Urothelium cell line (cell line): ENCODE measurements around the gene SHISAL2A.

Experiments
- DNase-seq: peaks from one replicate; pipeline ENCODE4 v3.0.0; 2011; ENCODE audit warnings: low spot score, mixed read lengths
- FAIRE-seq: peaks from 2 replicates; lab custom pipeline; 2011; peaks lifted over from hg19 to GRCh38; lab: Jason Lieb, UNC

Gene SHISAL2A

GRCh38 chr1:52615489-52616042, 17.4 kb upstream of the SHISAL2A start:
- DNase-seq (no peak), FAIRE-seq (no peak)

- FAIRE-seq (no peak), DNase-seq (no peak)
Observed at GRCh38 chr1:52621950-52622349, 11.0 kb upstream of the SHISAL2A start.

GRCh38 chr1:52623812-52624211, 9.2 kb upstream of the SHISAL2A start:
- DNase-seq, result no peak
- no peak for FAIRE-seq

- FAIRE-seq (no peak), DNase-seq (no peak)
Observed at GRCh38 chr1:52627028-52627427, 5.9 kb upstream of the SHISAL2A start.

- FAIRE-seq (no peak), DNase-seq (no peak)
Observed at GRCh38 chr1:52628614-52629324, 4.2 kb upstream of the SHISAL2A start.

- FAIRE-seq (no peak), DNase-seq (peak; percentile 44)
Observed at GRCh38 chr1:52629325-52629643, 3.7 kb upstream of the SHISAL2A start.

GRCh38 chr1:52629667-52630066, 3.3 kb upstream of the SHISAL2A start:
- FAIRE-seq, result no peak

GRCh38 chr1:52631759-52632331, 1.1 kb upstream of the SHISAL2A start:
- DNase-seq (no peak), FAIRE-seq (no peak)

More at GRCh38 chr1:52629667-52630066, 3.3 kb upstream of the SHISAL2A start:
- DNase-seq, result no peak

GRCh38 chr1:52633291-52633754, 355 bp downstream of the SHISAL2A start:
- DNase-seq (no peak), FAIRE-seq (no peak)

- DNase-seq (no peak), FAIRE-seq (no peak)
Observed at GRCh38 chr1:52634111-52634510, 1.1 kb downstream of the SHISAL2A start.

- DNase-seq (no peak), FAIRE-seq (no peak)
Observed at GRCh38 chr1:52635321-52636089, 2.5 kb downstream of the SHISAL2A start.

- no peak for DNase-seq
- no peak for FAIRE-seq
Observed at GRCh38 chr1:52636721-52637695, 4.0 kb downstream of the SHISAL2A start.

GRCh38 chr1:52637946-52638345, 5.0 kb downstream of the SHISAL2A start:
- no peak for FAIRE-seq
- no peak for DNase-seq

- DNase-seq (no peak), FAIRE-seq (no peak)
Observed at GRCh38 chr1:52640697-52641096, 7.7 kb downstream of the SHISAL2A start.

- FAIRE-seq (no peak), DNase-seq (no peak)
Observed at GRCh38 chr1:52641307-52641706, 8.3 kb downstream of the SHISAL2A start.

GRCh38 chr1:52645261-52645660, 12.3 kb downstream of the SHISAL2A start:
- FAIRE-seq, result no peak
- DNase-seq, result no peak

- FAIRE-seq, result no peak
- DNase-seq, result no peak
Observed at GRCh38 chr1:52651904-52652303, 18.9 kb downstream of the SHISAL2A start.

- FAIRE-seq (no peak), DNase-seq (no peak)
Observed at GRCh38 chr1:52653207-52653849, 20.4 kb downstream of the SHISAL2A start.

GRCh38 chr1:52654063-52654462, 21.1 kb downstream of the SHISAL2A start:
- DNase-seq, result no peak
- no peak for FAIRE-seq

GRCh38 chr1:52657702-52658101, 24.7 kb downstream of the SHISAL2A start:
- FAIRE-seq, result no peak
- no peak for DNase-seq
